EL (cell line): ENCODE measurements around the gene GTF2H1.
"Not testable (repeated sequence)": the region's sequence is repeated elsewhere in the genome, so short reads cannot be mapped to it uniquely, and the experiment has no call there.

Experiments used
- DNase-seq: peaks from one replicate; pipeline ENCODE4 v3.0.0-alpha.2; 2016

GTF2H1 gene

DNA sequence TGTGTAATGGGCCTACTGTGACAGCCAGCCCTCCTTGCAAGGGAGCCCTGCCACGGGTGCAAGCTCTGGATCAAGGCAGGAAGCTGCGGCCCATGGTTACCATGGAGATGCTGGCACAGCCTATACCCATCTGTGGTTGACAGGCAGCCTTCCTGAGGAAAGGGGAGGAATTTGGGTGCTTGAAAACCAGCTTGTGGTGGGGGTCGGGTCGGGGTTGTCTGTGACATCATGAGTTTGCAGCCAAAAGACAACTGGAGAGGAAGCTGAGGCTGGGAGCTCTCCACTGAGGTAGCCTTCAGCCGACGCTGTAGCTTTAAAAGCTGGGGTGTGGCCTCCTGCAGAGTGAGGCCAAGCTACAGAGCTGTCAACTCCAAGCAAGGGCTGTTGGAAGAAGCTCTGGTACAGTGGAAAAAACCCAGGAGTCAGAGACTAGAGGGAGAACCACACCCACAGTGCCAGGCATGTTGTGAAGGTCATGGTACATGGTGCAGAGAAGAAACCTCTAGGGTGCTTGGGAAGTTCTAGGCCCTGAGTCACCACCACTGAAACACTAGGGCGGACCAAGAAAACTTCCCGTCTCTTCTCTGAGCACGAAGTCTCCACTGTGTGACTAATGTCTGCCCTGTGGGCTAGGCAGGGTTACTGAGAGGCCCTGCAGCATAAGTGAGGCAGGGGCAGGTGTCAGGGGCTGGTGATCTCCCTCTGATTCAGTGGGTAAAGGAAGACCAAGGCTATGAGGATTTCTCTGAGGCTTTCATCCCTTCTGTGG is 61.2 kb downstream of the GTF2H1 start:
- DNase-seq = peak; percentile 99

DNA sequence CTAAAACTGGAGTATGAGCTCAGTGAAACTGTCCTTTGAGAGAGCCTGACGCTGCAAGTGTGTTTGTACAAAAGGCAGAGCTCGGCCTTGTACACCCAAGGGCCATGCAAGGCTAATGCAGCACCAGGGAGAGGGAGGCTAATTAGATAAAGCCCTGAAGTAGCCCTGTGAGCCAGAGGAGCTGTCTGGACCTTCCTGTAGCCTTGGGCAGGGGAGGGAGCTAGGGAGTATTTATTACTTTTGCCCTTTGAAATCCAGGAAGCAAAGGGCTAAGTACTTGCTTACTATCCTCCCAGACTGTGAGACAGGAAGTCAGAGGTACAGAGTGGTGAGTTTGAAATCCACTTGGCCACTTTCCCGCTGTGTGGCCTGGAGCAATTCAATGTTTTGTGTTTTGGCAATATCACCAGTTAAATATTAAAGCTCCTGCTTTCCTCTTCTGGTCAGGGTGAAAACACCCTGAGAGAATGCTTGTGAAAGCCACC is 61.8 kb downstream of the GTF2H1 start:
- DNase-seq = peak; percentile 92

DNA sequence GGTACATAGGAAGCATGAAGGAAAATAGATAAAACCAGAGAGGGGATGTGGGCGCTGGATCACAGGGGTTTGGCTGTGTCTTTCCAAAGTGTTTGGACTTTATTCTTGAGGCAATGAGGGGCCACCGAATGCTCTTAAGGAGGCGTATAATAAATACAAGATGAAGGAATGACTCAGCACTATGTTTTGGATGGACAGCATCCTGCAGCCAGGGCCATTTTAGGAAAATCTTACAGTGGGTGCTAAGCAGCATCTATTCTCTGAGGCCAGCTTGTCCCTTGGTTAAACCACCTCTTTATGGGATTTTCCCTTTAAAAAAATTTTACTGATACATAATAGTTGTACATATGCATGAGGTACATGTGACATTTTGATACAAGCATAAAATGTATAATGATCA is 67.7 kb downstream of the GTF2H1 start:
- DNase-seq = no peak

DNA sequence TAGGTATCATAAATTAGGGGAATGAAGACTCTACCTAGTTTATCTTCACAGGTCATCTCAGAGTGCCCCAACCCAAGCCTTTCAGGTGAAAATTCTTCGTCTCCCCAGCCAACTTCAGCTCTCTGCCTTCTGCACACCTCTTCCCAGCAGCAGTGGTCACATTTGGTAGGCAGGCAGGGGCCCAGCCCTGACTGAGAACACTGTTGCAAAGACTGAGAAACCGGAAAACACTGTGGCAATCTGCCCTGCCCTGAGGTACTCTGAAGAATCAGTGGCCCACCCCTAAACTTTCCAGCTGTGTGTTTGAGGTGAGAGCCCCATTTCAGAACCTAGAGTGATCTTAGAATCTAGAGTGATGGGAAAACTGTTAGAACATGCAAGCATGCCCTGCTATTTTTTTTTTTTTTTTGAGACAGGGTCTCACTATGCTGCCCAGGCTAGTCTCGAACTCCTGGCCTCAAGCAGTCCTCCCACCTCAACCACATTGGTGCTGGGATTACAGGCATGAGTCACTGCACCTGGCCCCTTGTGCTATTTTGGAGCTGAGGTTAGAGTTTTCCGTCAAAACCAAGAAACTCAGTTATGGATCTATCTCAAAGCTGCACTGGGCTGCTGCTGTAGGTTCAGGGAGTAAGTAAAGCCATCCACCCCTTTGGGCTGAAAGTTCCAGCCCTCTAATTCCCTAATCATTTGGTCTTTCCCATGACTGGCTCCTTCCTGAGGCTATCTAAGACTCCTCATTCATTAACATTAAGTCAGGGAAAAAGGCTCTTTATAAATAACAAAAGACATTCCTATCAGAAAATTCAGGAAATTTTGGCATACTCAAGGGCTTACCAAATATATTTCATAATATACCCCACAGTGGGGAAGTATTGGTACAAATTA is 70.3 kb downstream of the GTF2H1 start:
- DNase-seq = no peak

DNA sequence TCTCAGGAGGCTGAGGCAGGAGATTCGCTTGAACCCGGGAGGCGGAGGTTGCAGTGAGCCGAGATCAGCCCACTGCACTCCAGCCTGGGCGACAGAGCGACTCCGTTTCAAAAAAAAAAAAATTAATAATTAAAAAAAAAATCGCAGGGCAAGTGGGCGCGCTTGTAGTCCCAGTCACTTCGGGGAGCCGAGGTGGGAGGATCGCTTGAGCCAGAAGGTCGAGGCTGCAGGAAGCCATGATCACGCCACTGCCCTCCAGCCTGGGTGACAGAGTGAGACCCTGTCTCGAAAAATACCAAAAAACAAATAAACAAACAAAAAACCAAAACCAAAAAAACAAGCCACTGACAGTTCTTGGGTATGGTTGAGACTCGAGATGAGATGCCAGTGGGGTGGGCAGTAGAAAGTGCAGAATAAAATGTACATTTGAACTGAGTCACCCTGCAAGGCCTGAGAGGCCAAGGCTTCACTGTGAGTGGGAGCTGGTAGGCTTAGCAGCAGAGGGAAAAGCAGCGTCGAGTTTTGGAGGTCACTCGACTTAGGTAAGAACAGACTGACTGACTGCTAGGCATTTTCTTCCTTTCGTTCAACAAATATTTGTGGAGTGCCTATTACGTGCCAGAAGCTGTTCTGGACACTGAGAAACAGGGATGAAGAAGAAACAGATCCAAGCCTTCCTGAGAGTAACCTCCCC is 71.4 kb downstream of the GTF2H1 start:
- no peak for DNase-seq

DNA sequence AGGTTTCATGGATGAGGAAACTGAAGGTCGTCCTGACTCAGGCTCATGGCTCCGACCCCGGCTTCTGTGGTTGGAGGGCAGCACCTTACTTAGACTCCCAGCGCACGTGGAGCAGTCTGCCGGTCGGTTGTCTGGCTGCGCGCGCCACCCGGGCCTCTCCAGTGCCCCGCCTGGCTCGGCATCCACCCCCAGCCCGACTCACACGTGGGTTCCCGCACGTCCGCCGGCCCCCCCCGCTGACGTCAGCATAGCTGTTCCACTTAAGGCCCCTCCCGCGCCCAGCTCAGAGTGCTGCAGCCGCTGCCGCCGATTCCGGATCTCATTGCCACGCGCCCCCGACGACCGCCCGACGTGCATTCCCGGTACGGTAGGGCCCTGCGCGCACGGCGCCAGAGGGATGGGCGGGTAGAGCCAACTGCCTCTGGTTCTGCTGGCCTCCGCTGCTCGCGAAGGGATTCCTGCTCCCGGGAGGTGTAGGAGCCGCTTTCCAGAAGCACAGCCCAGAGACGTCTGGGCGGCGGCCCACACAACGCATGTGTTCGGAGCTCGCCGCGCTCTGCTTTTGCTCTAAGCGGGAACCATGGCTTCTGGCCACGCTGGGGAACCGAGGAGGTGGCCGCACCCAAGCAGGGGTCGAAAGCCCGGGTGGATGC is 72.0 kb downstream of the GTF2H1 start, which contains the start of gene LDHA:
Gene LDHA, plus strand, starts transcription at position 289 of the 653 bp plus-strand sequence. CDS start 2,280 bp downstream, outside the sequence.
- peak; percentile 96 for DNase-seq

DNA sequence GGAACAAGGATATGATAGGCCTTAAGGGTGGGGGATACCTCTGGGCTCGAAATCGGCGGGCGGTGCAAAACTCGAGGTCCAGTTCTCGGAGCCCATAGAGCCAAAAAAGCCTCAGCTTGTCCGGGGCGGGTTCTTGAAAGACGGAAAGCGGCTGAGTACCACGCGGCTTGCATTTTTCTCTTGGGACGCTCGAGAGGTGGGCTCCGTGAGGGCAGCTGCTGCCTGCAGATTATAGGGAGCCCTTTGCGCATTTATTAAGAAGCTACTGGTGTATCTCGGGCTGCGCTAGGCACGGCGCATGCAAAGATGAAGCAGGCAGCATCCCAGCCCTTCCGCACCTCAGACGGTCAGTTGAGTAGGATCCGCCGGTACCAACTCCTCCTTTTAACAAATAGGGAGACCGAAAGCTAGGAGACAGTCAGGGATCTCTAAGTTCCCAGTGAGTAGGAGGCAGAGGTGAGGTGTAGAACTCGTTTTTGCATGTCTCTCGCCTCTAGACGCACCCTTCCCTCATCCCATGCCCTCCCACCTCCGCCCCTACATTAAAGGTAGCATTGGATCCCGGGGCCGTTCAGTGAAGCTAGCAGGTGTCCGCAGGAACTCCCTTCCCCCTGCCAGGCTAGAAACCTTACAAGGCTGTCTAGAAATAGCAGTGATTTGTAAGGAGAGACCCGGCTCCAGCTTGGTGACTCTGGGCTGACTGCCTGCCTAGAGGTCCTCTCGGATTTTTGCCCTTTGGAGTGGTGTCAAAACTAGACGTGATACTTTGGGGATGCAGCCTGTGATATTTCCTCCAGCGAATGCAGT is 72.8 kb downstream of the GTF2H1 start:
- no peak for DNase-seq

DNA sequence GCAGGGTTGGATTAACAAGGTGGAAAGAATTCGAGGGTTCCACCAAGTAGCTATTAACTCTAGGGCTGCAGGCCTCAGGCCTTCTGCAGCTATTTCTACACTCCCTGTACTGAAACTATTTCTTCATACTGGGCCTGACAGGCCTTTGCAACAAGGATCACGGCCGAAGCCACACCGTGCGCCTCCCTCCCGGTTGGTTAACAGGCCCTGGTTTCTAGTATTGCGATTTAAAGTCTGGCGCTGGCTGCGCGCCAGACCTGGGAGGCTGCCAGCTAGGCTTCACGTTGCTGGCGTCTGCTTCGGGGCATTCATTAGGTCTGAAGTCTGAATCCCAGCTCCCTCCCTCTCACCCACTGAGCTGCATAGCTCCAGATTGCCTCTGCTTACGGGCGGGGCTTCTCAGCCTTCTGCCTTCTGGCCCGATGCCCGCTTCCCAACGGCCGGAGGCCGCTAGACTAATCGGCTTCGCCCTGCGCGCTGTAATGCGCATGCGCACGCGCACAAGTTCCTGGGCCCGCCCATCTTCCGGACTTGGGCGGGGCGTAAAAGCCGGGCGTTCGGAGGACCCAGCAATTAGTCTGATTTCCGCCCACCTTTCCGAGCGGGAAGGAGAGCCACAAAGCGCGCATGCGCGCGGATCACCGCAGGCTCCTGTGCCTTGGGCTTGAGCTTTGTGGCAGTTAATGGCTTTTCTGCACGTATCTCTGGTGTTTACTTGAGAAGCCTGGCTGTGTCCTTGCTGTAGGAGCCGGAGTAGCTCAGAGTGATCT is 73.6 kb downstream of the GTF2H1 start:
- DNase-seq = peak; percentile 99

DNA sequence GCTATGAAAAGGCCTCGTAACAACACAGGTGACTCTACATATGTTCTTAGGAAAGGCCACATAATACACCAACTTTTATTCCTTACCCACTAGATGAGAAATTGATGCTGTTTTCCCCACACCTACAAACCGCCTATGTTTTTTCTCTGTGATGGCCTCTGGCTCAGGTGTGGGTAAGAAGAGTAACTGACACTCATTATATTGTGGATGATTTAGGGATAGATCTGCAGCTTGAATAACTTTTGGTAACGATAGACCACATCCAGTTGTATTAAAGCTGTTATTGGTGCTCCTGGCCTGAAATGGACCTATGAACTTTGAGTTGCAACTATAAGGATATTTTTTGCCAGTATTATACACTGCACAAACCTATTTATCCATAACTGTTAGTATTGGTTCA is 75.6 kb downstream of the GTF2H1 start:
- DNase-seq = no peak

DNA sequence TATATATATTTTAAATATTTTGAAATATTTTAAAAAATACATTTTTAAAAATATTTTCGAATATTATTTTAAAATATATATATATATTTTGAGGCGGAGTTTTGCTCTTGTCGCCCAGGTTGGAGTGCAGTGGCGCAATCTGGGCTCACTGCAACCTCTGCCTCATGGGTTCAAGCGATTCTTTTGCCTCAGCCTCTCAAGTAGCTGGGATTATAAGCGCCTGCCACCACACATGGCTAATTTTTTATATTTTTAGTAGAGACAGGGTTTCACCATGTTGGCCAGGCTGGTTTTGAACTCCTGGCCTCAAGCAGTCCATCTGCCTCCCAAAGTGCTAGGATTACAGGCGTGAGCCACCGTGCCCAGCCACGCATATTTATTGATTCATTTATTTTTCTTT is 78.7 kb downstream of the GTF2H1 start:
- not testable (repeated sequence) for DNase-seq

DNA sequence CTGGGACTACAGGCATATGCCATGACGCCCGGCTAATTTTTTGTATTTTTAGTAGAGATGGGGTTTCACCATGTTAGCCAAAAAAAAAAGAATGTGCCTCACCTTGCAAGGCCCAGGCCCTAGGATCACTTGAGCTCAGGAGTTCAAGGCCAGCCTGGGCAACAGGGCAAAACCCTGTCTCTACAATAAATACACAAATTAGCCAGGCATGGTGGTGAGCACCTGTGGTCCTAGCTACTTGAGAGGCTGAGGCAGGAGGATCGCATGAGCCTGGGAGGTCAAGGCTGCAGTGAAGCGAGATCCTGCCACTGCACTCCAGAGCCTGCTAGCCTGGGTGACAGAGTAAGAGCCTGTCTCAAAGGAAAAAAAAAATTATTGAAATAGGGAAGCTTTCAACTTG is 81.7 kb downstream of the GTF2H1 start:
- no peak for DNase-seq

DNA sequence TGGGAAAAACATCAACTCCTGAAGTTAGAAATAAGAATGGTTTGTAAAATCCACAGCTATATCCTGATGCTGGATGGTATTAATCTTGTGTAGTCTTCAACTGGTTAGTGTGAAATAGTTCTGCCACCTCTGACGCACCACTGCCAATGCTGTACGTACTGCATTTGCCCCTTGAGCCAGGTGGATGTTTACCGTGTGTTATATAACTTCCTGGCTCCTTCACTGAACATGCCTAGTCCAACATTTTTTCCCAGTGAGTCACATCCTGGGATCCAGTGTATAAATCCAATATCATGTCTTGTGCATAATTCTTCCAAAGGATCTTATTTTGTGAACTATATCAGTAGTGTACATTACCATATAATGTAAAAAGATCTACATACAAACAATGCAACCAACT is 85.0 kb downstream of the GTF2H1 start:
- peak; percentile 72 for DNase-seq

DNA sequence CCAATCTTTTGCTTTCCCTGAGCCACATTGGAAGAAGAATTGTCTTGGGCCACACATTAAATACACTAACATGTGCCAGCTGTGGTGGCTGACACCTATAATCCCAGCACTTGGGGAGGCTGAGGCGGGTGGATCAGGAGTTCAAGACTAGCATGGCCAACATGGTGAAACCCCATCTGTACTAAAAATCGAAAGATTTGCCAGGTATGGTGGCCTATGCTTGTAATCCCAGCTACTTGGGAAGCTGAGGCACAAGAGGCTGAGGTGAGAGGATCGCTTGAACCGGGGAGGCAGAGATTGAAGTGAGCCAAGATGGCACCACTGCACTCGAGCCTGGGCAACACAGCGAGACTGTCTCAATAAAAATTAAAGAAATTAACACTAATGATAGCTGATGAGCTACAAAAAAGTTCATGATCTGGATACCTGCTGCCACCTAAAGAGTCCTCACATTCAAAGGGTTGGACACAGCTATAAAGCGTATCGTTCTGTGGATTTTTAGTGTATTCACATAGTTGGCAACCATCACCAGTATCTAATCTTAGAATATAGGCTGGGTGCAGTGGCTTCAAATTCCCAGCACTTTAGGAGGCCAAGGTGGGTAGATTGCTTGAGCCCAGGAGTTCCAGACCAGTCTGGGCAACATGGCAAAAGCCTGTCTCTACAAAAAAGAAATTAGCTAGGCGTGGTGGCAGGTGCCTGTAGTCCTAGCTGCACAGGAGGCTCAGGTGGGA is 86.4 kb downstream of the GTF2H1 start:
- peak; percentile 33 for DNase-seq

DNA sequence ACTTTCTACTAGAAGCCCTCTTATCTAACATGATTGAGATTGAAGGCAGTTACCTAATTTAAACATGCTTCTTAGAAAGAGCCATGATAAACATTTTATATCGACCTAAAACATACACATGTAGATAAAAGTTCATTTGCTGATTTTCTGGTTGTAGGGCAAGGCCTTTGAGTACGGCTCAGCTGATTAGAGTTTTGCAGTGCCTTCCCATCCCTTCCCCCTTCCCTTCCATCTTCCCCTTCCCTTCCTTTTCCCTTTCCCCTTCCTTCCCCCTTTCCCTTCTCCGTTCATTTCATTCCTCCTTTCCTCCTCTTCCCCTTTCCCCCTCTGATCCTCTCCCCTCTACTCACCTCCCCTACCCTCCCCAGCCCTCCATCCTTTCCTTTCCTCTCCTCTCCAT is 94.1 kb downstream of the GTF2H1 start:
- no peak for DNase-seq
